Gastroesophageal sphincter (tissue), 4 donors: ENCODE measurements around the gene TPCN1. TPM values are rescaled to one million over a fixed set of nuclear protein-coding genes. Genes with fewer than 3 reads are reported as not detected.

Experiments used
- ATAC-seq: fragments of 150-250 bp; one replicate; pipeline ENCODE4 v1.9.1; 2016; ENCODE audit warnings: mild to moderate bottlenecking, moderate library complexity
- H3K27ac ChIP-seq, 4 donors: fragments of 200-600 bp; sonication (generic) in 3 of 4; 1 replicate in 3 of 4; 2 replicates in 1 of 4; pipeline ENCODE4 v1.5.1; 2016 to 2019
- H3K27me3 ChIP-seq: fragments of 200-600 bp; sonication (generic); one replicate; pipeline ENCODE4 v1.5.1; 2019
- H3K36me3 ChIP-seq, 2 donors: fragments of 200-600 bp; sonication (generic); one replicate each; pipeline ENCODE4 v1.5.1; 2019; ENCODE audit warnings: control low read depth in 1 of 2
- H3K4me1 ChIP-seq, 3 donors: fragments of 200-600 bp; sonication (generic); 1 replicate in 2 of 3; 2 replicates in 1 of 3; pipeline ENCODE4 v1.5.1; 2016 to 2019; ENCODE audit warnings: control low read depth in 2 of 3
- H3K4me3 ChIP-seq, 2 donors: fragments of 200-600 bp; sonication (generic); one replicate each; pipeline ENCODE4 v1.5.1; 2019; ENCODE audit warnings: mild to moderate bottlenecking in 1 of 2, moderate library complexity in 1 of 2
- H3K9me3 ChIP-seq, 3 donors: fragments of 200-600 bp; sonication (generic); one replicate each; pipeline ENCODE4 v1.5.1; 2017 to 2019; ENCODE audit warnings: control low read depth in 2 of 3
- CTCF ChIP-seq, 4 experiments: fragments of 200-600 bp in 2 of 4; fragments of 450-650 bp in 2 of 4; sonication (generic) in 1 of 4; IDR thresholded peaks; one replicate each; pipeline ENCODE4 v1.5.1; 2017 to 2019; ENCODE audit warnings: antibody characterized with exemption in 4 of 4, mild to moderate bottlenecking in 2 of 4, moderate library complexity in 2 of 4
- EP300 ChIP-seq: sonication (generic); formaldehyde crosslinking; IDR thresholded peaks from one replicate; pipeline ENCODE4 v1.6.1; 2017; ENCODE audit warnings: antibody characterized with exemption, mild to moderate bottlenecking
- POLR2A ChIP-seq, 2 donors: fragments of 450-650 bp; IDR thresholded peaks; one replicate each; pipeline ENCODE4 v1.6.1; 2017; ENCODE audit warnings: antibody characterized with exemption in 2 of 2, mild to moderate bottlenecking in 2 of 2, moderate library complexity in 1 of 2
- POLR2AphosphoS5 ChIP-seq: sonication (generic); formaldehyde crosslinking; IDR thresholded peaks from one replicate; pipeline ENCODE4 v1.6.1; 2017; ENCODE audit warnings: antibody characterized with exemption
- WGBS, 2 donors: methylation state at CpG; one replicate each; pipeline ENCODE4 v1.1.5; 2018; ENCODE audit warnings: low coverage in 1 of 2; 5-methylcytosine and 5-hydroxymethylcytosine counted together
- total RNA-seq, 4 donors: library from RNA; depleted of rRNA; stranded (reverse); fragments of >200 nt; gene quantifications; one replicate each; pipeline ENCODE4 v1.1.0, GENCODE V29; 2016

Gene TPCN1
- total RNA-seq, 4 donors from 2014 or later, result 24.0 to 47.0 (median 37.3) TPM

DNA sequence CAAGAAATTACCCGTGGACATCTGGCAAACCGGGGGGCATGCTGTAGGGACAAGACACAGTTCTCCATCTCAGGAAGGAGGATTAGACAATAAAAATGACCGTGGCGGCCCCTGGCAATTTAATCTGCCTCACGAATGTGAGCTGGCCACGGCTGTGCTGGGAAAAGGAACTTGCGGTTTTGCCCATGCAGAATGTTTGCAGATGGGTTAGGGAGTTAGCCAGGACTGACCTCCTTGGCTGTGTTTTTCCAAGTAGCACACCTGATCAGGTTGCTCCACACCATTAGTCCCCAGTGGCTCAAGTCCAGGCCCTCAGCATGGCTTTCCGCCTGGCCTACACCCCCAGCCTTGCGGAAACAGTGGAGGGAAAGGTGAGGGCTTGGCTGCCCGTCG is 20.8 kb downstream of the TPCN1 start:
- TF ChIP-seq EP300, result no peak
- no peak for TF ChIP-seq POLR2A (IDR thresholded peaks at IDR 0.05)
- TF ChIP-seq CTCF (IDR thresholded peaks at IDR 0.05), result no peak
- no peak for TF ChIP-seq POLR2AphosphoS5
- no peak for ATAC-seq
- WGBS, 2 donors, result 87 to 92% methylated on average over 10 to 11 of the region's 11 CpGs
- H3K27me3 ChIP-seq, result no peaks in the 10 kb centered on the region
- peaks cover 0 to 40% of the 10 kb centered on the region in 2 donors for H3K36me3 ChIP-seq
- H3K27ac ChIP-seq, result peak overlapping the region in 3 of 4 donors; percentile 22 to 38 (median 26)
- peaks cover 4 to 98% (median 33%) of the 10 kb centered on the region in 3 donors for H3K4me1 ChIP-seq
- H3K4me3 ChIP-seq, result no peak overlapping the region
- no peaks in the 10 kb centered on the region for H3K9me3 ChIP-seq

GRCh38 chr12:113242560-113242959 is 21.3 kb downstream of the TPCN1 start:
- no peaks in the 10 kb centered on the region for H3K9me3 ChIP-seq
- WGBS, 2 donors, result 86 to 91% methylated on average over 6 to 8 of the region's 8 CpGs
- H3K27me3 ChIP-seq, result no peaks in the 10 kb centered on the region
- no peak overlapping the region for H3K4me3 ChIP-seq
- peak overlapping the region in 1 of 4 donors; percentile 38 for H3K27ac ChIP-seq
- TF ChIP-seq POLR2A (IDR thresholded peaks at IDR 0.05) (no peak), POLR2AphosphoS5 (no peak), CTCF (IDR thresholded peaks at IDR 0.05) (no peak), EP300 (no peak)
- no peak for ATAC-seq
- peaks cover 4 to 98% (median 33%) of the 10 kb centered on the region in 3 donors for H3K4me1 ChIP-seq
- H3K36me3 ChIP-seq, result peaks cover 0 to 38% of the 10 kb centered on the region in 2 donors

GRCh38 chr12:113244047-113244460 is 22.8 kb downstream of the TPCN1 start:
- Histone ChIP-seq H3K4me3 (peak overlapping the region in 1 of 2 donors; percentile 22), H3K36me3 (peaks cover 0 to 31% of the 10 kb centered on the region in 2 donors), H3K4me1 (peaks cover 4 to 85% (median 31%) of the 10 kb centered on the region in 3 donors), H3K27me3 (no peaks in the 10 kb centered on the region), H3K9me3 (no peaks in the 10 kb centered on the region), H3K27ac (peak overlapping the region in 3 of 4 donors; percentile 69 to 76 (median 73))
- no peak for TF ChIP-seq CTCF (IDR thresholded peaks at IDR 0.05)
- peak; percentile 74 for TF ChIP-seq POLR2AphosphoS5
- ATAC-seq, result peak; percentile 31
- WGBS, 2 donors, result 0 to 19% methylated on average over 1 to 3 of the region's 5 CpGs

DNA sequence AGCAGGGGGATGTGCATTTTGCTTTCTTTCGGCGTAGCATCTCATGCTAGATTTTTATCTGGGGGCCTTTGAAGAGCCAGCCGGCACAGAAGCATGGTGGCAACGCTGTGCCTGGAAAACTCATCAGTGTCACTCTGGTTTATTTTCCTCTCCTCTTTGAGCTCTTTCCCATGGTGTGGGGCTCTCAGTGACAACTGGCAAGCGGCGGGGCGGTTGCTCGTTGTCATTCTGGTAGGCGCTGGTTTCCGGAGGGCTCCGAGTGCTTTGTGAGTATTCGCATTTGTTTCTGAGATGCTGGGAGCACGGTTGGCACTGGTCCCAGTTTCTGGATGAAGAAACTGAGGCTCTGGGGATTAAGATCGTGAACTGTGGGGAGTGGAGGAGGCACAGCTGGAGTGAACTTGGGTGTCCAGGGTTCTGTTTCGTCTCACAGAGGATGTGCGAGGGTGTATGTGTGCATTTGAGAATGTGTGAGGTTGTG is 23.3 kb downstream of the TPCN1 start:
- Histone ChIP-seq H3K27me3 (no peaks in the 10 kb centered on the region), H3K4me3 (peak overlapping the region in 1 of 2 donors; percentile 22), H3K4me1 (peaks cover 4 to 81% (median 30%) of the 10 kb centered on the region in 3 donors), H3K36me3 (peaks cover 0 to 31% of the 10 kb centered on the region in 2 donors), H3K27ac (peak overlapping the region in 3 of 4 donors; percentile 69 to 76 (median 73)), H3K9me3 (no peaks in the 10 kb centered on the region)
- TF ChIP-seq POLR2A (IDR thresholded peaks at IDR 0.05), result no peak
- no peak for TF ChIP-seq EP300
- TF ChIP-seq CTCF (IDR thresholded peaks at IDR 0.05), result no peak
- TF ChIP-seq POLR2AphosphoS5, result no peak
- ATAC-seq, result no peak
- 67 to 77% methylated on average over 4 to 7 of the region's 16 CpGs for WGBS, 2 donors
